Loucy (cell line): ENCODE data around the gene MMRN2.

Experiments
- H2AFZ ChIP-seq: fragments of 200-600 bp; sonication (generic); 2 replicates; pipeline ENCODE4 v1.6.0; 2016; ENCODE audit warnings: antibody characterized with exemption, mild to moderate bottlenecking, low read length, moderate library complexity
- H3F3A ChIP-seq: fragments of 200-600 bp; 2 replicates; pipeline ENCODE4 v1.6.0; 2016; ENCODE audit warnings: antibody characterized with exemption, low read depth, mild to moderate bottlenecking
- H3K27me3 ChIP-seq: fragments of 200-600 bp; sonication (generic); 2 replicates; pipeline ENCODE4 v1.6.1; 2014; ENCODE audit warnings: low read length, mild to moderate bottlenecking; ENCODE audit not compliant: insufficient read depth, poor library complexity, severe bottlenecking
- H3K36me3 ChIP-seq: fragments of 200-600 bp; sonication (generic); 2 replicates; pipeline ENCODE4 v1.6.1; 2016; ENCODE audit warnings: low read length; ENCODE audit not compliant: insufficient read depth
- H3K4me1 ChIP-seq: fragments of 200-600 bp; sonication (generic); 2 replicates; pipeline ENCODE4 v1.5.1; 2014; ENCODE audit warnings: low read length, mild to moderate bottlenecking; ENCODE audit not compliant: insufficient read depth, poor library complexity, severe bottlenecking
- H3K4me2 ChIP-seq: fragments of 200-600 bp; sonication (generic); 2 replicates; pipeline ENCODE4 v1.6.0; 2014; ENCODE audit warnings: antibody characterized with exemption, low read length, low read depth, mild to moderate bottlenecking; ENCODE audit not compliant: poor library complexity, severe bottlenecking
- H3K4me3 ChIP-seq: fragments of 200-600 bp; sonication (generic); 2 replicates; pipeline ENCODE4 v1.5.1; 2014; ENCODE audit warnings: low read length, mild to moderate bottlenecking, mixed read lengths; ENCODE audit not compliant: poor library complexity, severe bottlenecking
- H3K79me2 ChIP-seq: fragments of 200-600 bp; sonication (generic); 2 replicates; pipeline ENCODE4 v1.6.1; 2014; ENCODE audit warnings: low read length; ENCODE audit not compliant: insufficient read depth
- H3K9ac ChIP-seq: fragments of 200-600 bp; sonication (generic); 2 replicates; pipeline ENCODE4 v1.6.0; 2014; ENCODE audit warnings: mild to moderate bottlenecking, low read depth, low read length, moderate library complexity; ENCODE audit not compliant: poor library complexity, severe bottlenecking
- H3K9me2 ChIP-seq: fragments of 200-600 bp; sonication (generic); replicated peaks from 2 replicates; pipeline ENCODE4 v1.6.1; 2016; ENCODE audit warnings: low read depth, low read length, mixed read lengths
- H3K9me3 ChIP-seq: fragments of 200-600 bp; sonication (generic); 2 replicates; pipeline ENCODE4 v1.6.1; 2014; ENCODE audit warnings: mild to moderate bottlenecking, antibody characterized with exemption, low read length, low read depth; ENCODE audit not compliant: insufficient read depth
- H4K20me1 ChIP-seq: fragments of 200-600 bp; sonication (generic); 2 replicates; pipeline ENCODE4 v1.6.0; 2014; ENCODE audit warnings: antibody characterized with exemption, low read length, mild to moderate bottlenecking; ENCODE audit not compliant: insufficient read depth, poor library complexity, severe bottlenecking
- CTCF ChIP-seq: fragments of 200-600 bp; sonication (generic); conservative IDR thresholded peaks from 2 replicates; pipeline ENCODE4 v1.5.1; 2014; ENCODE audit warnings: mild to moderate bottlenecking, antibody characterized with exemption, low read length
- EZH2phosphoT487 ChIP-seq: fragments of 200-600 bp; IDR thresholded peaks from 2 replicates; pipeline ENCODE4 v1.6.1; 2018; ENCODE audit warnings: antibody characterized with exemption, mild to moderate bottlenecking, moderate library complexity, borderline replicate concordance

MMRN2 gene

GRCh38 chr10:86960003-86960862 is 2.8 kb upstream of the MMRN2 start:
- Histone ChIP-seq H3K9ac (no peak overlapping the region), H2AFZ (no peak overlapping the region; the same call in 1 of the 2 replicates), H3K4me1 (peaks cover 6% of the 10 kb centered on the region), H3F3A (no peaks in the 10 kb centered on the region), H3K27me3 (no peaks in the 10 kb centered on the region), H3K9me3 (no peaks in the 10 kb centered on the region), H3K9me2 (no peaks in the 10 kb centered on the region), H4K20me1 (no peaks in the 10 kb centered on the region), H3K36me3 (no peaks in the 10 kb centered on the region), H3K4me2 (no peak overlapping the region), H3K4me3 (no peak overlapping the region), H3K79me2 (no peaks in the 10 kb centered on the region)
- peak; percentile 88 for TF ChIP-seq CTCF
- no peak for TF ChIP-seq EZH2phosphoT487

- H4K20me1 ChIP-seq, result no peaks in the 10 kb centered on the region
- H3K4me3 ChIP-seq, result no peak overlapping the region
- no peak overlapping the region for H3K9ac ChIP-seq
- no peaks in the 10 kb centered on the region for H3K9me2 ChIP-seq
- H3F3A ChIP-seq, result no peaks in the 10 kb centered on the region
- H3K79me2 ChIP-seq, result no peaks in the 10 kb centered on the region
- H3K9me3 ChIP-seq, result no peaks in the 10 kb centered on the region
- TF ChIP-seq CTCF, result no peak
- TF ChIP-seq EZH2phosphoT487, result no peak
- peaks cover 6% of the 10 kb centered on the region for H3K4me1 ChIP-seq
- H3K4me2 ChIP-seq, result no peak overlapping the region
- H2AFZ ChIP-seq, result no peak overlapping the region
- no peaks in the 10 kb centered on the region for H3K36me3 ChIP-seq
- H3K27me3 ChIP-seq, result no peaks in the 10 kb centered on the region
Observed at GRCh38 chr10:86959737-86960002, 2.3 kb upstream of the MMRN2 start.

- H3K9me2 ChIP-seq, result no peaks in the 10 kb centered on the region
- no peak overlapping the region for H3K4me2 ChIP-seq
- no peak for TF ChIP-seq CTCF
- TF ChIP-seq EZH2phosphoT487, result no peak
- no peaks in the 10 kb centered on the region for H4K20me1 ChIP-seq
- peaks cover 6% of the 10 kb centered on the region for H3K4me1 ChIP-seq
- no peak overlapping the region for H3K4me3 ChIP-seq
- no peaks in the 10 kb centered on the region for H3K27me3 ChIP-seq
- H2AFZ ChIP-seq, result no peak overlapping the region
- no peaks in the 10 kb centered on the region for H3K79me2 ChIP-seq
- no peaks in the 10 kb centered on the region for H3K36me3 ChIP-seq
- no peaks in the 10 kb centered on the region for H3F3A ChIP-seq
- no peak overlapping the region for H3K9ac ChIP-seq
- H3K9me3 ChIP-seq, result no peaks in the 10 kb centered on the region
Observed at GRCh38 chr10:86958901-86959736, 1.7 kb upstream of the MMRN2 start.
